Neural cell (in vitro differentiated cells): ENCODE results near the gene JUND. TPM values are rescaled to one million over a fixed set of nuclear protein-coding genes. Genes with fewer than 3 reads are reported as not detected.

ENCODE experiments used
- H2AFZ ChIP-seq: fragments of 200-600, 300-800 bp; sonication (generic), shearing (Covaris generic); 2 replicates; pipeline ENCODE4 v1.6.0; 2014; ENCODE audit warnings: low read depth, mild to moderate bottlenecking, antibody characterized with exemption, low read length, moderate library complexity
- H3F3A ChIP-seq: fragments of 200-600 bp; shearing (Covaris generic); 2 replicates; pipeline ENCODE4 v1.6.1; 2016; ENCODE audit warnings: mild to moderate bottlenecking, moderate library complexity, mixed read lengths, antibody characterized with exemption, low read length; ENCODE audit not compliant: insufficient read depth, poor library complexity, severe bottlenecking
- H3K27ac ChIP-seq: fragments of 200-600, 300-800 bp; sonication (generic), shearing (Covaris generic); 2 replicates; pipeline ENCODE4 v1.5.1; 2014; ENCODE audit warnings: mild to moderate bottlenecking, low read length, moderate library complexity
- H3K27me3 ChIP-seq: fragments of 300-800, 200-600 bp; sonication (generic), shearing (Covaris generic); 2 replicates; pipeline ENCODE4 v1.6.0; 2014; ENCODE audit warnings: mild to moderate bottlenecking, low read depth, low read length, moderate library complexity; ENCODE audit not compliant: insufficient read depth
- H3K36me3 ChIP-seq: fragments of 300-800, 200-600 bp; sonication (generic), shearing (Covaris generic); 2 replicates; pipeline ENCODE4 v1.5.1; 2014; ENCODE audit warnings: mild to moderate bottlenecking, antibody characterized with exemption, low read length, moderate library complexity; ENCODE audit not compliant: insufficient read depth
- H3K4me2 ChIP-seq: fragments of 300-800, 200-600 bp; sonication (generic), shearing (Covaris generic); 2 replicates; pipeline ENCODE4 v1.6.0; 2014; ENCODE audit warnings: mild to moderate bottlenecking, low read length
- H3K4me3 ChIP-seq: fragments of 300-800, 200-600 bp; sonication (generic), shearing (Covaris generic); 2 replicates; pipeline ENCODE4 v1.5.1; 2014; ENCODE audit warnings: mild to moderate bottlenecking, low read length, moderate library complexity
- H3K79me2 ChIP-seq: fragments of 200-600 bp; shearing (Covaris generic); replicated peaks from 2 replicates; pipeline ENCODE4 v1.6.0; 2014; ENCODE audit warnings: mild to moderate bottlenecking, low read length, moderate library complexity; ENCODE audit not compliant: insufficient read depth
- H3K9ac ChIP-seq: fragments of 300-800, 200-600 bp; sonication (generic), shearing (Covaris generic); 2 replicates; pipeline ENCODE4 v1.6.1; 2016; ENCODE audit warnings: mild to moderate bottlenecking, low read length, mixed read lengths
- H3K9me2 ChIP-seq: fragments of 200-600 bp; shearing (Covaris generic); 2 replicates; pipeline ENCODE4 v1.6.1; 2016; ENCODE audit warnings: mild to moderate bottlenecking, low read length, mixed read lengths; ENCODE audit not compliant: insufficient read depth
- H3K9me3 ChIP-seq: fragments of 200-600, 300-800 bp; sonication (generic), shearing (Covaris generic); 2 replicates; pipeline ENCODE4 v1.6.1; 2016; ENCODE audit warnings: mild to moderate bottlenecking, mixed run types, low read length, moderate library complexity, mixed read lengths
- H4K20me1 ChIP-seq: fragments of 200-600 bp; shearing (Covaris generic); 2 replicates; pipeline ENCODE4 v1.6.1; 2016; ENCODE audit warnings: mild to moderate bottlenecking, mixed run types; ENCODE audit not compliant: insufficient read depth
- EP300 ChIP-seq: fragments of 450-650 bp; conservative IDR thresholded peaks from 2 replicates; pipeline ENCODE4 v1.6.1; 2014; ENCODE audit warnings: antibody characterized with exemption, mild to moderate bottlenecking, moderate library complexity; ENCODE audit not compliant: poor library complexity, severe bottlenecking
- EZH2 ChIP-seq: fragments of 200-600, 300-800 bp; shearing (Covaris generic), sonication (generic); IDR thresholded peaks from 2 replicates; pipeline ENCODE4 v1.6.1; 2014; ENCODE audit warnings: antibody characterized with exemption, low read length, borderline replicate concordance, mild to moderate bottlenecking; ENCODE audit not compliant: insufficient read depth, poor library complexity, severe bottlenecking
- MXI1 ChIP-seq: fragments of 450-650 bp; conservative IDR thresholded peaks from 2 replicates; pipeline ENCODE4 v1.6.1; 2014; ENCODE audit warnings: antibody characterized with exemption, mild to moderate bottlenecking; ENCODE audit not compliant: poor library complexity, severe bottlenecking
- POLR2AphosphoS5 ChIP-seq: IDR thresholded peaks from 2 replicates; pipeline ENCODE4 v1.6.1; 2012
- RAD21 ChIP-seq: fragments of 450-650 bp; conservative IDR thresholded peaks from 2 replicates; pipeline ENCODE4 v1.6.1; 2014; ENCODE audit warnings: antibody characterized with exemption, mild to moderate bottlenecking, moderate library complexity
- REST ChIP-seq: IDR thresholded peaks from 2 replicates; pipeline ENCODE4 v1.6.1; 2012; ENCODE audit warnings: borderline replicate concordance
- SMC3 ChIP-seq: fragments of 450-650 bp; conservative IDR thresholded peaks from 2 replicates; pipeline ENCODE4 v1.6.1; 2014; ENCODE audit warnings: antibody characterized with exemption, mild to moderate bottlenecking, moderate library complexity; ENCODE audit not compliant: poor library complexity
- TAF1 ChIP-seq: IDR thresholded peaks from 2 replicates; pipeline ENCODE4 v1.6.1; 2012; ENCODE audit warnings: low read depth
- polyA plus RNA-seq: library from polyadenylated mRNA; depleted of rRNA; stranded (reverse); fragments of >200 nt; gene quantifications from 2 replicates; pipeline ENCODE4 v1.2.3, GENCODE V29; 2014
- TF ChIP-seq, protein P1 (sequence below): fragments of 450-650 bp; IDR thresholded peaks from 2 replicates; pipeline ENCODE4 v1.5.1; 2014; ENCODE audit warnings: antibody characterized with exemption, mild to moderate bottlenecking, moderate library complexity; ENCODE audit not compliant: poor library complexity, severe bottlenecking

JUND gene
- polyA plus RNA-seq, 1 donor from 2014 or later, result 94.9 TPM

- TF ChIP-seq MXI1 (no peak), TAF1 (no peak), SMC3 (no peak), REST (no peak), EZH2 (no peak), POLR2AphosphoS5 (no peak), EP300 (no peak), RAD21 (no peak)
- TF ChIP-seq, protein P1, sequence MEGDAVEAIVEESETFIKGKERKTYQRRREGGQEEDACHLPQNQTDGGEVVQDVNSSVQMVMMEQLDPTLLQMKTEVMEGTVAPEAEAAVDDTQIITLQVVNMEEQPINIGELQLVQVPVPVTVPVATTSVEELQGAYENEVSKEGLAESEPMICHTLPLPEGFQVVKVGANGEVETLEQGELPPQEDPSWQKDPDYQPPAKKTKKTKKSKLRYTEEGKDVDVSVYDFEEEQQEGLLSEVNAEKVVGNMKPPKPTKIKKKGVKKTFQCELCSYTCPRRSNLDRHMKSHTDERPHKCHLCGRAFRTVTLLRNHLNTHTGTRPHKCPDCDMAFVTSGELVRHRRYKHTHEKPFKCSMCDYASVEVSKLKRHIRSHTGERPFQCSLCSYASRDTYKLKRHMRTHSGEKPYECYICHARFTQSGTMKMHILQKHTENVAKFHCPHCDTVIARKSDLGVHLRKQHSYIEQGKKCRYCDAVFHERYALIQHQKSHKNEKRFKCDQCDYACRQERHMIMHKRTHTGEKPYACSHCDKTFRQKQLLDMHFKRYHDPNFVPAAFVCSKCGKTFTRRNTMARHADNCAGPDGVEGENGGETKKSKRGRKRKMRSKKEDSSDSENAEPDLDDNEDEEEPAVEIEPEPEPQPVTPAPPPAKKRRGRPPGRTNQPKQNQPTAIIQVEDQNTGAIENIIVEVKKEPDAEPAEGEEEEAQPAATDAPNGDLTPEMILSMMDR, result no peak
- no peaks in the 10 kb centered on the region for H3K27me3 ChIP-seq
- H2AFZ ChIP-seq, result no peak overlapping the region
- H3K4me3 ChIP-seq, result no peak overlapping the region
- no peaks in the 10 kb centered on the region for H3K9me3 ChIP-seq
- no peak overlapping the region for H3K27ac ChIP-seq
- no peaks in the 10 kb centered on the region for H3K36me3 ChIP-seq
- no peak overlapping the region for H3K4me2 ChIP-seq
- H3F3A ChIP-seq, result no peaks in the 10 kb centered on the region
- H4K20me1 ChIP-seq, result no peaks in the 10 kb centered on the region
- no peak overlapping the region for H3K9ac ChIP-seq
- no peaks in the 10 kb centered on the region for H3K79me2 ChIP-seq
- no peaks in the 10 kb centered on the region for H3K9me2 ChIP-seq
Measured at GRCh38 chr19:18262917-18263316, 18.5 kb downstream of the JUND start.

GRCh38 chr19:18262144-18262543, 19.3 kb downstream of the JUND start:
- Histone ChIP-seq H3K27me3 (no peaks in the 10 kb centered on the region), H3K36me3 (no peaks in the 10 kb centered on the region), H3K27ac (no peak overlapping the region), H3K9me2 (no peaks in the 10 kb centered on the region), H3K4me3 (no peak overlapping the region), H2AFZ (no peak overlapping the region), H3K79me2 (no peaks in the 10 kb centered on the region), H3K4me2 (no peak overlapping the region), H4K20me1 (no peaks in the 10 kb centered on the region), H3F3A (no peaks in the 10 kb centered on the region), H3K9me3 (no peaks in the 10 kb centered on the region), H3K9ac (no peak overlapping the region)
- TF ChIP-seq, protein P1, result no peak
- TF ChIP-seq EZH2 (no peak), TAF1 (no peak), POLR2AphosphoS5 (no peak), RAD21 (no peak), MXI1 (no peak), EP300 (no peak), REST (no peak), SMC3 (no peak)
